GM18909 (cell line): ENCODE data around the gene HNRNPM.

Experiments used
- ATAC-seq: cut with Tn5 transposase; IDR thresholded peaks from one replicate; pipeline ENCODE4 v1.9.1; 2021; ENCODE audit warnings: mild to moderate bottlenecking; ENCODE audit not compliant: unreplicated experiment, poor library complexity

HNRNPM gene

GRCh38 chr19:8484331-8484894, 39.6 kb downstream of the HNRNPM start:
- no peak for ATAC-seq

GRCh38 chr19:8485561-8486371, 41.0 kb downstream of the HNRNPM start:
- ATAC-seq, result no peak

- no peak for ATAC-seq
These were observed 41.9 kb downstream of the HNRNPM start for GRCh38 chr19:8486661-8487136.

GRCh38 chr19:8487137-8487851, 42.5 kb downstream of the HNRNPM start:
- ATAC-seq, result no peak

GRCh38 chr19:8488365-8488764, 43.6 kb downstream of the HNRNPM start:
- no peak for ATAC-seq

GRCh38 chr19:8489561-8490394, 45.0 kb downstream of the HNRNPM start:
- no peak for ATAC-seq

GRCh38 chr19:8490395-8490760, 45.6 kb downstream of the HNRNPM start:
- no peak for ATAC-seq

- no peak for ATAC-seq
These were observed 46.1 kb downstream of the HNRNPM start for GRCh38 chr19:8490873-8491272.

- no peak for ATAC-seq
These were observed 46.8 kb downstream of the HNRNPM start for GRCh38 chr19:8491574-8491973.

GRCh38 chr19:8494158-8494557, 49.4 kb downstream of the HNRNPM start:
- no peak for ATAC-seq

- no peak for ATAC-seq
These were observed 53.5 kb downstream of the HNRNPM start for GRCh38 chr19:8498295-8498694.

- ATAC-seq, result no peak
These were observed 54.5 kb downstream of the HNRNPM start for GRCh38 chr19:8499048-8499833.

GRCh38 chr19:8500158-8500557, 55.4 kb downstream of the HNRNPM start:
- ATAC-seq, result no peak

GRCh38 chr19:8501516-8501915, 56.7 kb downstream of the HNRNPM start:
- no peak for ATAC-seq

- ATAC-seq, result no peak
These were observed 57.2 kb downstream of the HNRNPM start for GRCh38 chr19:8501981-8502380.

GRCh38 chr19:8503510-8503909, 58.7 kb downstream of the HNRNPM start:
- no peak for ATAC-seq

GRCh38 chr19:8504171-8504570, 59.4 kb downstream of the HNRNPM start:
- ATAC-seq, result no peak

- no peak for ATAC-seq
These were observed 60.1 kb downstream of the HNRNPM start for GRCh38 chr19:8504919-8505318.

GRCh38 chr19:8505680-8506401, 61.1 kb downstream of the HNRNPM start:
- no peak for ATAC-seq
